GM21786 (cell line): ENCODE results near the gene SIVA1.

Source experiments
- ATAC-seq: cut with Tn5 transposase; IDR thresholded peaks from one replicate; pipeline ENCODE4 v1.9.1; 2021; ENCODE audit not compliant: unreplicated experiment

Gene SIVA1

GRCh38 chr14:104734601-104734990 is 18.4 kb upstream of the SIVA1 start:
- no peak for ATAC-seq

GRCh38 chr14:104734991-104735779 is 17.8 kb upstream of the SIVA1 start:
- no peak for ATAC-seq

DNA sequence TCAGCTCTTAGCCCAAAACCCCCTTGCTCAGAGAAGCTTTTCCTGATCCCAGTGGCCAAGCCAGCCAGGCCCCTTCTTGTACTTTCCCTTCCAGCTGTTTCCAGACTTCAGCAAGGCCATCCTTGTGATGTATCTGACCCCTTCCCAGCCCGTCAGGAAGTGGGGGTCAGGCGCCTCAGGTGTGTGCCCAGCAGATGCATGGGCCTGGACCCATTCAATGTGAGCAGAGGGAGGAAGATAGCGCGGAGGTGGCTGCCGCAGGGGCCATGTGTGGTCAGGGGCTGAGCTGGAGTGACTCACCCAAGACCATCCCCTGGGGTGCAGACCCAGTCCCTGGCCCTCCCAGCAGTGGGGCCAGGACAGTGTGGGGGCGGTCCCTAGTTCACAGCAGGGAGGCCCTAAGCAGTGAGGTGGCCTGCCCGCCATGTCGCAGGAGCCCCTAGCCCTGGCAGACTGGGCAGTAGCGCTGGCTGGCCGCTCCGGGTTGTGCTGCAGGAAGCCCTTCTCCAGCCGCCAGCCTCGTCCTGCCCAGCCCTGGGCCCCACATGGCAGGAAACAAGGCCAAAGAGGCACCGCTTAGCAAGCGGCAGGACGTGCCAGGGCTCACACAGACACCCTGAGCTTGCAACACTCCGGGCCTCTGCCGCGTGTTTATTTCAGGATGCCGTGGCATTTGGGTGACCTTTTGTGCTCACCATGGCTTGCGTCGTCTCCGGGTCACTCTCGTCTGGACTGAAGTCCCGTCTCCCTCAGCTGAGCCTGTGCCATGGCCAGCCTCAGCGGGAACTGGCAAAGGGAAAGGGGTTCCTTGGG is 16.9 kb upstream of the SIVA1 start:
- ATAC-seq = no peak

DNA sequence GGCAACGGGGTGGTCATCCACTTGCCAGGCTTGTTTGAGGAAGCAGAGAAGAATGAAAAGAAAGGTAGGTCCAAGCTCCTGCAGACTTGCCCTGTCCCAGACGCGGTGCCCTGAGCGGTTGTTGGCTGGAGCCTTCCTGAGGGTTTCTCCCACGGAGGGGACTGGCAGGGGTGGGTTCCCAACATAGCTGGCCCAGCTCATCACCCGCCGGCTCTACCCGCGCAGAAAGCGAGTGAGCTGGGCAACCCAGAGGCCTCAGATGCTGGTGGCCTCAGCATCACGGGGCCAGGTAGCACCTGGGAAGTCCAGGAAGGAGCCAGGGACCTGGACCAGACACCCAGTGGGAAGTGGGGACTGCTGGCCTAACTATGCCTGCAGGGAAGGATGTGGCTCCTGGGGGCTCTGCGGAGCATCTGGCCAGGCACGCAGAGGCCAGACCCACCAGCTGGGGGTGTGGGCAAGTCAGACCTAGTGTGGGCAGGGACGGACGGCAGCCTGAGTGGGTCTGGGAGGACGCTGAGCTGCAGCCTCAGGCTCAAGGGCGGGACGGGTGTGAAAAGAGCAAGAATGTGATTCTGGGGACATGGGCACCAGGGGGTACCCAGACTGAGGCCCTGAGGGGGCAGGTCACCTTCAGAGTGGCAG is 14.4 kb upstream of the SIVA1 start:
- ATAC-seq = no peak

GRCh38 chr14:104739026-104739425 is 13.9 kb upstream of the SIVA1 start:
- no peak for ATAC-seq

DNA sequence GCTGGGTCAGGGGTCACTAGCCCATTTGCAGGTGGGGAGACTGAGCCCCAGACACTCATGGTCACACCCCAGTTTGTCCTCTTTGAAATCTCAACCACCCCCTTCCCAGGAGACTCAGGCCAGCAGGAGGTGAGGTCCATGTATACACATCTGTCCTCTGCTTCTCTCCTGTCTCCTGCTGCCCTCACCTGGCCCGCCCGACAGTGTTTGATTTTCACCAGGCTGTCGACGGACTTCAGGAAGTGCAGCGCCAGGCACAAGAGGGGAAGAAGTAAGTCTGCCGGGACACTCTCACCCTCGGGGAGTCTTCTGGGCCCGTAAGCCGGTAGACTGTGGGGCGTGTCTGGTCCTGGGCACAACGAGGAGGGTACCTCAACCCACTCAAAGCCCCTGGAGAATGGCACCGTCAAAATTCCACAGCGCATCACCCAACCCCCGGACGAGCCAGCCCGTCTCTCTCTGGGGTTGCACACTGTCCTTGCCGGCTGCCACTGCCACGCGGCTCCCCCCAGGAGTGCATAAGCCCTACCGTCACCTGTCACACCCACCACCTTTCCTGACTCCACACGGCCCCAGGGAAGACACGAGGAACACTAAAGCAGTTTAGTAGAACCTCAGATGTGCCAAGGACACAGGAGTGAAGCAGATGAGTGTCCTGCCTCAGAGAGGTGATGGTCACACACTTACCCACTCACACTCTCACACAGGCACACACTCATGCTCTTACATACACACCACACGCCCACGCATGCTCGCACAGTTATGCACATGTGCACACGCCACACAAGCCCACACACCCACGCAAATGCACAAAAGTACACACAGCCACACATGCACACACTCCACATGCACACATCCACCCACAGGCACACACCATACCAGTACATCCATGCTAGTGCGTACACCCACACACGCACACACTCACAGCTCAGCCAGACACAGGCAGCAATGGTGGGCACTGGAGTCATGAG is 13.1 kb upstream of the SIVA1 start:
- ATAC-seq = no peak

DNA sequence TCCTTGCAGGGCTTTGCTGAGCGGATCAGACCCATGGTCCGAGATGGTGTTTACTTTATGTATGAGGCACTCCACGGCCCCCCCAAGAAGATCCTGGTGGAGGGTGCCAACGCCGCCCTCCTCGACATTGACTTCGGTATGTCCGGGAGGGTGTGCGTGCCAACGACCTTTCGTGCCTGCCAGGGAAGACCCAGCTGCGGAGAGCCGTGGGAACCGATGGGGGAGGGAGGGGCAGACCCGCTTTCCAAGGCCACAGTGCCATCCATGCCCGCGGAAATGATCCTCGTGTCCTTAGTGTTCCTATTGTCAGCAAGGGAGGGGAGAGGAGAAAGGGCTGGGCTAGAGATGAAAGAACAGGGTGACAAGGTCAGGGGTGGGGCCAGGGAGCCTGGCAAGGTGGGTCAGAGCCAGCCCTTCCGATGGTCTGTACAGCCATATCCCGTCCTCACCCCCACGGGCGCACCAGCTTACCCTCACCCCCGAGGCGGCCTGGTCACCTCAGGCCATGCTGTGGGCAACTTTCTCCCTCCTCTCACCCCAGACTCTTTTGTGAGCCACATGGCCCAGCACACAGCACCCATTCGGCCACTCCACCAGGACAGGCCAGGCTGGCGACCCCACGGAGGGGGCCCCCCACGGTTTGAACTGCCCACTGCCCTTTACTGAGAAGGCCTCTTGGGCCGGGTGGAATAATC is 11.7 kb upstream of the SIVA1 start:
- no peak for ATAC-seq

DNA sequence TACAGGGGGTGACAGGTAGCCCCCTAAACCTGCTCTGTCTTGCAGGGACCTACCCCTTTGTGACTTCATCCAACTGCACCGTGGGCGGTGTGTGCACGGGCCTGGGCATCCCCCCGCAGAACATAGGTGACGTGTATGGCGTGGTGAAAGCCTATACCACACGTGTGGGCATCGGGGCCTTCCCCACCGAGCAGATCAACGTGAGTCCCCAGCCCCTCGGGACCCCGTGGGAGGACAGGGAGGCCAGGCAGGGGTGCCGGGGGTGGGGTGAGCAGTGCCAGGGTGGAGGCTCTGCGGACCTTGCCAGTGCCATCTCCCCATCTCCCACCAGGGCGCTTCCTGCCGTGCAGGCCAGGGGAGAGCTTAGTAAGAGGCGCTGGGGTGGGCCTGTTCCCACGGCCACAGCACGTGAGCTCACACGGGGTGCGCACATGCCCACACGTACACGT is 11.1 kb upstream of the SIVA1 start:
- no peak for ATAC-seq

GRCh38 chr14:104742586-104743455 is 10.1 kb upstream of the SIVA1 start:
- ATAC-seq = no peak

GRCh38 chr14:104743461-104744380 is 9.2 kb upstream of the SIVA1 start:
- no peak for ATAC-seq

GRCh38 chr14:104744484-104744883 is 8.5 kb upstream of the SIVA1 start:
- no peak for ATAC-seq

DNA sequence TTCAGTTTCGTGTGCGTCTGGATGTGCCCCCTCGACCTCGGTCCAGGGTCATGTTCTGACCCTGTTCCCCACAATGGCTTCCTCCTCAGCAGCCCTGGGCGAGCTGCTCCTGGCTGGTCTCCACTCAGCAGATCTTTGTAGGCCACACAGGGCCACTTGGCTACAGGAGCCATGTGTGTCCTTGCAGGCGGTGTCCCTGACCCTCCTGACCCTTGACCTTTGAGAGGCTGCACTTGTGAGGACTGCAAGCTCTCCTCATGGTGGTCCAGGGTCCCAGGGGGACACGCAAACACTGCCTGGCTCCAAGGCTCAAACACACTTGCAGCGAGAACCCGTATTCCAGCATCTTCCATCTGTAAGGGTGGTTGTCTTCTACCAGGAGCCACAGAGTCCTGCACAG is 7.5 kb upstream of the SIVA1 start:
- no peak for ATAC-seq

GRCh38 chr14:104746071-104746545 is 6.8 kb upstream of the SIVA1 start:
- no peak for ATAC-seq

DNA sequence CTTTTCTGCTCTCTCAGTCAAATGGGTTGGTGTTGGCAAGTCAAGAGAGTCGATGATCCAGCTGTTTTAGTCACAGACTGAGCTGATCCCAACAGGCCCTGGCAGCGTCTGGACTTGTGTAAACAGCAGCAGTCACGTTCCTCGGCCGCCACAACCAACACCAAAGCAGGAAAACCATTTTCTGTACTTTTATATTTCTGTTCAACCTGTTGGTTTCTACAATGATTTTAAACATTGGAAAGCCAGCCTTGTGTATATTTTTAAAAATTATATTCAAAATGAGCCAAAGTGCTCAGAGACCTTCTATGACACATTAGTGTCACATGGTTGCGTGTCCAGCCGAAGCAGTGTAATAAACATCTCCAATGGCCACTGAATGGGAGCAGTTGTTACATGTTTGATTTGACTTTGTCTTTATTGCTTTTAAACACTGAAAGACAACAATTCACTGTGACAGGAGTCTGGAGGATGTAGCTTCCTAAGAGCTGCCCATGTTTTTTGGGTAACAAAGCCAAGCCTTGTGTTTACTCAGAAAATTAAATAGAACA is 5.9 kb upstream of the SIVA1 start:
- no peak for ATAC-seq

- ATAC-seq = no peak
Observed at GRCh38 chr14:104747876-104748275, 5.1 kb upstream of the SIVA1 start.

- no peak for ATAC-seq
Observed at GRCh38 chr14:104749111-104749649, 3.8 kb upstream of the SIVA1 start.

DNA sequence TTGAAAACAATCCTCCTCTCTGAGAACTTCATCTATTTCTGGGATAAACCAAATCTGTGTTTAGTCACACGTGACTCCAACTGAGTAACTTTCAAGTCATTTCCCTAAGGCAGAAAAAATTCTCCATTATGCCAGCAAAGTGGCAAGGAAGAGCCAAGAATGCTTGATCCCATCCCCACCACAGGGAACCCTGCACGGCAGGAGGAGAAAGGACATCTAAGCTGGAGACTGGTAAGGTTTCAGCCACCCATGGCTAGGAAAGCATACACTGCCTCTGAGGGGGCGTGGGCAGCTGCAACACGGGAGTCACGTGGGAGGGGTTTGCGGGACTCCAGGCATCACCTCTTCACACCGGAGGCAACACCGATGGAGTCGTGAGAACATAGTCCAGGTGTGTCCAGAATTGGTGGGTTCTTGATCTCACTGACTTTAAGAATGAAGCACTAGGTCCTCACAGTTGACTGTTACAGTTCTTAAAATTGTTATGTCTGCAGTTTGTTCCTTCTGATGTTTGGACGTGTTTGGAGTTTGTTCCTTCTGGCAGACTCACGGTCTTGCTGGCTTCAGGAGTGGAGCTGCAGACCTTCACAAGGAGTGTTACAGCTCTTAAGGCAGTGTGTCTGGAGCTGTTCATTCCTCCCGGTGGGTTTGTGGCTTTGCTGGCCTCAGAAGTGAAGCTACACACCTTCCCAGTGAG is 2.7 kb upstream of the SIVA1 start:
- ATAC-seq = no peak
